Upper lobe of left lung (tissue), 4 donors: ENCODE data around the gene SLC37A4.

Experiments used
- EP300 ChIP-seq, 4 donors: sonication (generic); formaldehyde crosslinking; IDR thresholded peaks; one replicate each; pipeline ENCODE4 v1.5.1; 2017; ENCODE audit warnings: antibody characterized with exemption in 4 of 4, control low read depth in 2 of 4
- POLR2A ChIP-seq, 4 donors: fragments of 450-650 bp; IDR thresholded peaks; one replicate each; pipeline ENCODE4 v1.5.1; 2016 to 2017; ENCODE audit warnings: antibody characterized with exemption in 4 of 4, mild to moderate bottlenecking in 2 of 4
- POLR2AphosphoS5 ChIP-seq, 2 donors: sonication (generic); formaldehyde crosslinking; IDR thresholded peaks; one replicate each; pipeline ENCODE4 v1.5.1; 2017; ENCODE audit warnings: antibody characterized with exemption in 2 of 2
- TF ChIP-seq, protein P1 (sequence below), 6 experiments: fragments of 450-650 bp in 4 of 6; fragments of 200-600 bp in 2 of 6; sonication (generic) in 2 of 6; IDR thresholded peaks; one replicate each; pipeline ENCODE4 v1.5.1; 2016 to 2019; ENCODE audit warnings: antibody characterized with exemption in 6 of 6

DNA sequence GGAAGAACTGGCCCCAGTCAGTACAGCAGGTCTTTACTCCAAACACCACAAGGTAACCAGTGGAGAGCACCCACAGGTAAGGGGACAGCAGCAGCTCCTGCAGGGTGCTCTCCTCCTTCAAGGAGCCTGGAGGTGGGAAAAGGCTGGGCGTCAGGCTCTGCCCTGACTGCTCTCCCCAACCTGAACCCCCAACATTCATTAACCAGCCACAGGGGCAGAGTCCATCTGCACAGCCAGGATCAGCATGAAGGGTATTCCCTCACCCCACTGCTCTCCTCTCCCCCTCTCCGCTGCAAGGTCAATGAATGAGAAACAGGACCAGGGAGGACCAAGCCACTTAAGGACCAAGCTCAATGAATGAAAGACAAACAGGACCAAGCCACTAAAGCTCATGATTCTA is 3.7 kb downstream of the SLC37A4 start:
- TF ChIP-seq, protein P1, sequence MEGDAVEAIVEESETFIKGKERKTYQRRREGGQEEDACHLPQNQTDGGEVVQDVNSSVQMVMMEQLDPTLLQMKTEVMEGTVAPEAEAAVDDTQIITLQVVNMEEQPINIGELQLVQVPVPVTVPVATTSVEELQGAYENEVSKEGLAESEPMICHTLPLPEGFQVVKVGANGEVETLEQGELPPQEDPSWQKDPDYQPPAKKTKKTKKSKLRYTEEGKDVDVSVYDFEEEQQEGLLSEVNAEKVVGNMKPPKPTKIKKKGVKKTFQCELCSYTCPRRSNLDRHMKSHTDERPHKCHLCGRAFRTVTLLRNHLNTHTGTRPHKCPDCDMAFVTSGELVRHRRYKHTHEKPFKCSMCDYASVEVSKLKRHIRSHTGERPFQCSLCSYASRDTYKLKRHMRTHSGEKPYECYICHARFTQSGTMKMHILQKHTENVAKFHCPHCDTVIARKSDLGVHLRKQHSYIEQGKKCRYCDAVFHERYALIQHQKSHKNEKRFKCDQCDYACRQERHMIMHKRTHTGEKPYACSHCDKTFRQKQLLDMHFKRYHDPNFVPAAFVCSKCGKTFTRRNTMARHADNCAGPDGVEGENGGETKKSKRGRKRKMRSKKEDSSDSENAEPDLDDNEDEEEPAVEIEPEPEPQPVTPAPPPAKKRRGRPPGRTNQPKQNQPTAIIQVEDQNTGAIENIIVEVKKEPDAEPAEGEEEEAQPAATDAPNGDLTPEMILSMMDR (IDR thresholded peaks at IDR 0.05): no peak
- TF ChIP-seq POLR2A (IDR thresholded peaks at IDR 0.05) (no peak), EP300 (IDR thresholded peaks at IDR 0.05) (no peak), POLR2AphosphoS5 (IDR thresholded peaks at IDR 0.05) (no peak)
